Pulmonary artery endothelial cell (primary cell): ENCODE data around the gene TMEM92. TPM values are rescaled to one million over a fixed set of nuclear protein-coding genes. Genes with fewer than 3 reads are reported as not detected.
"Not testable (repeated sequence)": the region's sequence is repeated elsewhere in the genome, so short reads cannot be mapped to it uniquely, and the experiment has no call there.

Experiments used
- DNase-seq: peaks from one replicate; pipeline ENCODE4 v3.0.0-alpha.2; 2011; ENCODE audit warnings: low read depth, low spot score
- total RNA-seq: library from RNA; depleted of rRNA; stranded (reverse); fragments of >200 nt; gene quantifications from 2 replicates; pipeline ENCODE4 v1.2.3, GENCODE V29; 2014

The TMEM92 gene
- total RNA-seq, 1 donor from 2014 or later, result not detected

DNA sequence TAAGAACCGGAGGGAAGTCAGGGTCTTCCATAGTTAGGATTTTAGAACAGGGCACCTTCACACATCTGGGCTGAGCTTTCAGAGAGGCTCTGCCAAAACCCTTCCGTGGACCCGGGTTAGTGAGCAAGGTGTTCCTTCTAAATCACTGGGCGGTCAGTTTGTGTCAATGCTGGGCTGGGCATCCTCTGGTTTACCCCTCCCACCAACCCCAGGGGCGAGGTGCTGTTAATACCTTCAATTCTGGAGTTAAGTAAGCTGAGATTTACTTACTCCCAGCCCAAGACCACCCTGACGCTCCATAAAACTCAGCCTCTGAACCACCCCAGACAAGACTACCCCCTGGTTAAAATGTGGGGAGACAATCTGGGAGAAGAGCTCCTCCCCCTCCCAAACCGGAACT is 1.0 kb downstream of the TMEM92 start:
- no peak for DNase-seq

DNA sequence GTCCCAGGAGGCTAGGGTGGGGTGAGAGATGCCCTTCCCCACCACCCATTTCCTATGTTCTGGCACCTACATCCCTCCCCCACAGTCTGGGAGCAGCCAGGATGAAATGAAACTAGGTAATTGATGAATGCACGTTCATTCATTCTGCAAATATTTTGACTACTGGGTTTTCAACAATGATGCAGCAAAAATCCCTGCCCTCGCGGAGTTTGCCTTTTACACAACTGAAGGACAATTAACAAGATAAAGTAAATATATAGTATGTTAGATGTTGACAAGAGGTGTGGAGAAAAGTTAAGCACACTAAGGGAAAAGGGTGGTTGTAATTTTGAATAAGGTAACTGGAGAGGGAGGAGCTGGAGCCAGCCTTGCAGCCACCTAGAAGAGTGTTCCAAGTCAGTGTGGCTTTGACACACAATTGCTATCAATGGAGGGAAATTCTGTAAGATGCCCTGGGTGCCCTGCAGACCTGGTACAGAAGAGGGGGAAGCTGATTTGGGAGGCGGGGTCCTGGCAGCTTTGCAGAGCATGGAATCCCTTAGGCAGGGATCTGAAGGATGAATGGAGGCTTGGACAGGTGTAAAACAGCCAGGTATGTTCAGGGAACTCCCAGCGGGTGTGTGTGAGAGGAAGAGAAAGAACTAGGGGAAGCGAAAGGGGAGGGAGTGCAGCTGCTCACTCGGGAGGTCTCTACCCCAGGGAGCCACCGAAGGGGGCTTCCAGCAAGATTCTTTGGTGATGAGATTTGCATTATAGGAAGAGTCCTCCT is 2.5 kb downstream of the TMEM92 start:
- no peak for DNase-seq

- no peak for DNase-seq
These were observed 3.1 kb downstream of the TMEM92 start for GRCh38 chr17:50277357-50277754.

GRCh38 chr17:50278526-50279180 is 4.4 kb downstream of the TMEM92 start:
- DNase-seq, result no peak

- DNase-seq, result no peak
These were observed 4.9 kb downstream of the TMEM92 start for GRCh38 chr17:50279181-50279526.

DNA sequence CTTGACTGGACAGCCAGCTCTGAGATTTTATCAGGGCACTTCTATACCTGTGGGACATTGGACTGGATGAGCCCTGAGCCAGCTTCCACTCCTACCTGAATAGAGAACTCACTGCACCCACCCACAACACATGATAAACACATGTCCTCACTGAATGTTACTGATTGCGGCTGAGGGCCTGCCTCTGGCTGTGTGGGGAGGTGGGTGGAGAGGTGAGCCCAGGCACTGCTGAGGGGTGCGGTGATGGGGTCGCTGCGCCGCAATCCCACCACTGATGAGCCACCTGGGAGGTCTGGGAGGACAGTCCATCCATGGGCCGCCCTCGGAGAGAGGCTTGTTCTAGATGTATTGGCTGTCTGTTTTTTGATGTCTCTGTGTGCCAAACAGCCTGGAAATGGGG is 5.4 kb downstream of the TMEM92 start:
- no peak for DNase-seq

- no peak for DNase-seq
These were observed 5.8 kb downstream of the TMEM92 start for GRCh38 chr17:50280068-50280467.

- no peak for DNase-seq
These were observed 6.7 kb downstream of the TMEM92 start for GRCh38 chr17:50280801-50281441.

- DNase-seq, result no peak
These were observed 7.6 kb downstream of the TMEM92 start for GRCh38 chr17:50281739-50282401.

DNA sequence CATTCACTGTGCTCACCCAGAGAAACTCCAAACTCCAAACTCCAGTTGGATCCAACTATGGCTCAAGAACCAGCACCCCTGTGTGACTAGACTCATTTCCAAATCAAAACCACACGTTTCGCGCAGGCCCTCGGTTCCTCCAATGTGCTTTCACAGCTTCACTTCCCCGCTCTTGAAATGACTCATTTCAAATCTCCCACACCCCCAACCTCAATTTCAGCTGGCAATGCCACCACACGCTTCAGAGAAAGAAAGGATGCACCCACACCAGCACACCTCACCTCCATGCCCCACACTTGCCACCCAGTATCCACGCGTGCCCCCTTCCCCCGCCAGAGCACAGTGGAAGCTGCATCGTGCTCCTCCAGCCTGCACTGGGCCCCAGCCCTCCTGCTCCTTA is 9.0 kb downstream of the TMEM92 start:
- no peak for DNase-seq

GRCh38 chr17:50283714-50284113 is 9.4 kb downstream of the TMEM92 start:
- no peak for DNase-seq

DNA sequence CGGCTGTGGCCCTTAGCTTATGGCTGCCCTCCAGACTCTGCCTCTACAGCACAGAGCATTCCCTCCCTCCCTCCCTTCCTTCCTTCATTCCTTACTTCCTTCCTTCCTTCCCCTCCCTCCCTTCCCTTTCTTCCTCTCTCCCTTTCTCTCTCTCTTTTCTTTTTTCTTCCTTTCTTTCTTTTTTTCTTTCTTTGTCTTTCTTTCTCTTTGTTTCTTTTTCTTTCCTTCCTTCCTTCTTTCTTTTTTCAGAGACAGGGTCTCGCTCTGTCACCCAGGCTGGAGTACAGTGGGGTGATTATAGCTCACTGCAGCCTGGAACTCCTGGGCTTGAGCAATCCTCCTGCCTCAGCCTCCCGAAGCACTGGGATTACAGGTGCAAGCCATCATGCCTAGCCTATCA is 11.7 kb downstream of the TMEM92 start:
- DNase-seq, result no peak

DNA sequence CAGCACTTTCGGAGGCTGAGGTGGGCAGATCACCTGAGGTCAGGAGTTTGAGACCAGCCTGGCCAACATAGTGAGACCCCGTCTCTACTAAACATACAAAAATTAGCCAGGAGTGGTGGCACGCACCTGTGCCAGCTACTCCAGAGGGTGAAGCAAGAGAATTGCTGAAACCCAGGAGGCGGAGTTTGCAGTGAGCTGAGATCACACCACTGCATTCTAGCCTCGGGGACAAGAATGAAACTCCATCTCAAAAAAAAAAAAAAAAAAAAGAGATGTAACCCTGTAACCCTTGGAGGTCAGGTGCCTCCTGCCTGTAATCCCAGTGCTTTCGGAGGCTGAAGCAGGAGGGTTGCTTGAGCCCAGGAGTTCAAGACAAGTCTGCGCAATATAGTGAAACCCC is 13.0 kb downstream of the TMEM92 start:
- DNase-seq, result not testable (repeated sequence)

GRCh38 chr17:50288306-50288705 is 14.0 kb downstream of the TMEM92 start:
- DNase-seq, result no peak

DNA sequence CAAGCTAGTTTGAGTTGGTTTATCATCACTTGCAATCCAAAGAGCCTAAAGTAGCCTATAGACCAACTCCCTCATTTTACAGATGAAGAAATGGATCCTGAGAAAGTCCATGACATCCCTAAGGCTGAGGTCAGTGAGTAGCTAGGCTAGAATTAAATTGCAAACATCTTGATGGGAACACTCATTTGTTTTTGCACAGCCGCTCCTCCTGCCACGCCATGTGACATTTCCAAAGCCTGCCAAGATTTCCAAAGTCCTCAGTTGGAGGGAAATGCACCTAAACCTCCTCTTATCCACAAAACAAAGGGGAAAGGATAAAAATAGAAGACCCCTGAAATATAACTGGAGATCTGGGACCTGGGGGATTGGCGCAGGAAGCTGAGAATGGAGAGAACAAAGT is 15.0 kb downstream of the TMEM92 start:
- no peak for DNase-seq

DNA sequence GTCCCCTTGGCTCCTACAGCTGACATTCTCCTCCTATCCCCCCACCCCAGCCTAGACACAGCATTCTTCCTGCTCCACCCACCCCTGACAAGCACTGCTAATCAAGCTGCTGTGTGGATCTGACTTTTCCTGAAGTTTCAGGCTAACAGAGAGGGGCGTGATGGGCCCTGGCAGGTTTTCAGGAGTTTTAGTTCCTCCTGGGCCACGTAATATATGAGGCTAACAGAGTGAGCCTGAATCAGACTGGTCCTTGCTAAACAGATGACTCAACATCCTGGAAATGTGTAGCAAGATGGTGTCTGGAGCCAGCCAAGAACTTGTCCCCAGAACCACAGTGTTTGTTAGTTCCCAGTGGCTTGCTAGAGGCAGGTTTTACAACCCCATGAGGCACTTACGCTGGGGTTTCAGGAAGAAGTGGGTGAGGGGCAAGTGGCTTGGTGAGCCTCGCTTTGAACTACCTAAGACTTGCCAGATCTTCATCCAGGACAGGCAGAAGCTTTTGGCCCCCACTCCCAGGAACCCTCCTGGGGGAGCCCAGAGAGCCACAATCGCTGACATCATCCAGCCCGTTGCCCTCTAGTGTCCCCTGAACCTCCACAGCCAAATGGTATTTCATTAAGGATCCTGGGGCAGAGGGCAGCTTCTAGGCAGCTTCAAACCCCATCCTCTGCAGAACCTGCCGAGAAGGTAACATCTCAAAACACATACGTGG is 15.9 kb downstream of the TMEM92 start:
- peak; percentile 74 for DNase-seq

GRCh38 chr17:50290933-50291332 is 16.7 kb downstream of the TMEM92 start:
- DNase-seq, result no peak

DNA sequence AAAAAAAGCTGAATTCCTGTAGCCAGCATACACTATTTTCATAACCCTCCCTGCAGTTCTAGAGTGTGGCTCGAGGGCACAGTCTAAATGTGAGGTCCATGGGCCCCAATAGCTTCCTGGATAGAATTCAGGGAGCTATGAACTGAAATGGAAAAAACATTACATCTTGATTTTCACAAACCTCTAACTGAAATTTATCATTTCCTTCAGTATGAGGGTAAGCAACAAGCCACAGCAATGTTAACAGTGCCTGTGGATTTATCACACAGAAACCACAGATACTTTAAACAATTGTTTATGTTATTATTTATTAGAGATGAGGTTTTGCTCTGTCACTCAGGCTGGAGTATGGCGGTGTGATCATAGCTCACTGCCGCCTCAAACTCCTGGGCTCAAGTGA is 18.2 kb downstream of the TMEM92 start:
- no peak for DNase-seq

DNA sequence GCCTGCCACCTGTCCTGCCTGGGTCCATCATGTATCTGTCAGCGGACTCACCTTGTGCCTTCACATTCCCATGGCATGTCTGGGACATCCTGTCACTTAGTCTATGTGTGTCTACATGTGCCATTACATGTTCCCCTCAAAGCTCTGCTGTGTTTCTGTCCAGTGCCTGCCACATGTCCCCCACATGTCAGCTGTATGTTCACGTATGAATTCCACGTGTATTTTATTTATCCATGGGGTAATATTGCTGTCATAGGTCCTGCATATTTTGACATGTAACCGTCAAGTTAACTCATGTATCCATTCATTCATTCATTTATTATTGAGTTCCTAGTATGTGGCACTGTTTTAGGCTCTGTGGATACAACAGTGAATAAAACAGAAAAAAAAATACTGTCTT is 20.8 kb downstream of the TMEM92 start:
- no peak for DNase-seq

- DNase-seq, result peak; percentile 24
These were observed 23.2 kb downstream of the TMEM92 start for GRCh38 chr17:50297407-50297865.

DNA sequence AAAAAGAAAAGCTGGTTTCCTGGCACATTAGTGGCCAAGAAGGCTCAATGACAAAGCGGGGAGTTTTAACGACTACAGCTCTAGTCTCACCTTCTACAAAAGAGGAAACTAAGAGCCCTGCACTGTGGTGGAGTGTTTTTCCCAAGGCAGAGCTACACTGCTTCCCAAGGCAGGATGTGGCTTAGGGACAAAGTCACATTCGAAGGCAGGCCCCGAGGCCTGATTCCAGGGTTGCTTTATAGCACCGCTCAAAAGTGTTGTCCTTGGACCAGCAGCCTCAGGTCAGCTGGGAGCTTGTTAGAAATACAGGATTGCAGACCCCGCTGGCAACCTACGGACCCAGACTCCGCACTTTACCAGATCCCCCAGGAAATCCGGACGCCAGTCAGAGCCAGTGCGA is 23.8 kb downstream of the TMEM92 start:
- no peak for DNase-seq
